ENCODE data around the gene FTO. TPM values are rescaled to one million over a fixed set of nuclear protein-coding genes. Genes with fewer than 3 reads are reported as not detected.

The FTO gene
- polyA plus RNA-seq, 2 of the 4 experiments (the other 2 are of a cell fraction), result 48.7 to 101 TPM

GRCh38 chr16:53872248-53873221 is 168.6 kb downstream of the FTO start:
- H3K9me3 ChIP-seq, result peaks cover 9% of the 10 kb centered on the region; the same call in 2 of the 3 replicates
- POLR2A ChIA-PET, result no interaction called here
- H3K4me2 ChIP-seq, result no peak overlapping the region
- TF ChIP-seq KDM5A (IDR thresholded peaks at IDR 0.05) (no peak), EHF (CRISPR knock-in tag; IDR thresholded peaks at IDR 0.05) (no peak), CHD4 (IDR thresholded peaks at IDR 0.05; ENCODE audit: borderline replicate concordance) (no peak), NPAS2 (CRISPR knock-in tag; IDR thresholded peaks at IDR 0.05; ENCODE audit: borderline replicate concordance) (no peak), HES2 (IDR thresholded peaks at IDR 0.05) (no peak), FOXS1 (CRISPR knock-in tag; IDR thresholded peaks at IDR 0.05) (no peak), HDAC2 (IDR thresholded peaks at IDR 0.05) (no peak), HOXB5 (CRISPR knock-in tag; IDR thresholded peaks at IDR 0.05) (no peak), GATA3 (IDR thresholded peaks at IDR 0.05; ENCODE audit: borderline replicate concordance) (no peak), CHD2 (IDR thresholded peaks at IDR 0.05; ENCODE audit: low read length, partially characterized antibody) (no peak), EP300 (IDR thresholded peaks at IDR 0.05) (no peak), HEYL (CRISPR knock-in tag; IDR thresholded peaks at IDR 0.05) (no peak), TFCP2L1 (CRISPR knock-in tag; IDR thresholded peaks at IDR 0.05) (no peak), FOSL2 (IDR thresholded peaks at IDR 0.05) (no peak), FOSL2 (CRISPR knock-in tag; IDR thresholded peaks at IDR 0.05) (no peak), CBX2 (IDR thresholded peaks at IDR 0.05; ENCODE audit: borderline replicate concordance, low read depth) (no peak)
- TF ChIP-seq, protein P1, sequence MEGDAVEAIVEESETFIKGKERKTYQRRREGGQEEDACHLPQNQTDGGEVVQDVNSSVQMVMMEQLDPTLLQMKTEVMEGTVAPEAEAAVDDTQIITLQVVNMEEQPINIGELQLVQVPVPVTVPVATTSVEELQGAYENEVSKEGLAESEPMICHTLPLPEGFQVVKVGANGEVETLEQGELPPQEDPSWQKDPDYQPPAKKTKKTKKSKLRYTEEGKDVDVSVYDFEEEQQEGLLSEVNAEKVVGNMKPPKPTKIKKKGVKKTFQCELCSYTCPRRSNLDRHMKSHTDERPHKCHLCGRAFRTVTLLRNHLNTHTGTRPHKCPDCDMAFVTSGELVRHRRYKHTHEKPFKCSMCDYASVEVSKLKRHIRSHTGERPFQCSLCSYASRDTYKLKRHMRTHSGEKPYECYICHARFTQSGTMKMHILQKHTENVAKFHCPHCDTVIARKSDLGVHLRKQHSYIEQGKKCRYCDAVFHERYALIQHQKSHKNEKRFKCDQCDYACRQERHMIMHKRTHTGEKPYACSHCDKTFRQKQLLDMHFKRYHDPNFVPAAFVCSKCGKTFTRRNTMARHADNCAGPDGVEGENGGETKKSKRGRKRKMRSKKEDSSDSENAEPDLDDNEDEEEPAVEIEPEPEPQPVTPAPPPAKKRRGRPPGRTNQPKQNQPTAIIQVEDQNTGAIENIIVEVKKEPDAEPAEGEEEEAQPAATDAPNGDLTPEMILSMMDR (IDR thresholded peaks at IDR 0.05), result no peak
- H3K4me3 ChIP-seq, result no peak overlapping the region
- CTCF ChIA-PET, result no interaction called here
- no peak overlapping the region for H3K27ac ChIP-seq
- DNase-seq (ENCODE audit: low read depth in 1 of 2, low spot score in 1 of 2), result no peak
- no peaks in the 10 kb centered on the region for H3K4me1 ChIP-seq
- FAIRE-seq, result no peak
- 59% methylated on average over 1 of the region's 1 CpG for WGBS (ENCODE audit: missing lambda C conversion rate)
- no peak for ATAC-seq

DNA sequence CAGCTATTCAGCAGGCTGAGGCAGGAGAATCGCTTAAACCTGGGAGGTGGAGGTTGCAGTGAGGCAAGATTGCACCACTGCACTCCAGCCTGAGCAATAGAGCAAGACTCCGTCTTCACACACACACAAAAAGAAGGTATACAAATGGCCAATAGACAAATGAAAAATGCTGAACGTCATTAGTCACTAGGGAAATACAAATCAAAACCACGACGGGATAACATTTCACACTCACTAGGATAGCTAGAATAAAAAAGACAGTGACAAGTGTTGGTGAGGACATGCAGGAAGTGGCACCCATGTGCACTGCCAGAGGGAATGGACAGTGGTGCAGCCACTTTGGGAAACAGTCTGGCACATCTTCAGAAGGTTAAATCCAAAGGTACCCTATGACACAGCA is 172.9 kb downstream of the FTO start:
- POLR2A ChIA-PET, result no interaction called here
- ATAC-seq, result no peak
- no peak overlapping the region for H3K4me2 ChIP-seq
- TF ChIP-seq POLR2A (IDR thresholded peaks at IDR 0.05; ENCODE audit: low read length) (no peak), RFX5 (IDR thresholded peaks at IDR 0.05) (peak; percentile 79)
- no peak for FAIRE-seq
- WGBS (ENCODE audit: missing lambda C conversion rate), result 90% methylated on average over 5 of the region's 5 CpGs
- H3K4me1 ChIP-seq, result peaks cover 9% of the 10 kb centered on the region; the same call in 2 of the 3 replicates
- H3K27ac ChIP-seq, result no peak overlapping the region
- no peak overlapping the region for H3K4me3 ChIP-seq
- no peak for DNase-seq (ENCODE audit: low read depth in 1 of 2, low spot score in 1 of 2)
- no peaks in the 10 kb centered on the region for H3K9me3 ChIP-seq
- CTCF ChIA-PET, result no interaction called here

GRCh38 chr16:53878216-53878615 is 174.3 kb downstream of the FTO start:
- Histone ChIP-seq H3K4me3 (no peak overlapping the region), H3K27ac (no peak overlapping the region), H3K4me1 (peaks cover 16% of the 10 kb centered on the region; the same call in 2 of the 3 replicates), H3K9me3 (no peaks in the 10 kb centered on the region), H3K4me2 (no peak overlapping the region)
- ATAC-seq, result no peak
- TF ChIP-seq CEBPB (IDR thresholded peaks at IDR 0.05) (no peak), RARB (CRISPR knock-in tag; IDR thresholded peaks at IDR 0.05) (no peak), HEYL (CRISPR knock-in tag; IDR thresholded peaks at IDR 0.05) (no peak), JUN (IDR thresholded peaks at IDR 0.05) (no peak), SREBF2 (IDR thresholded peaks at IDR 0.05) (no peak), ZNF302 (CRISPR knock-in tag; IDR thresholded peaks at IDR 0.05) (no peak), SMC3 (IDR thresholded peaks at IDR 0.05) (no peak), BCL3 (IDR thresholded peaks at IDR 0.05) (no peak), POLR2A (IDR thresholded peaks at IDR 0.05; ENCODE audit: low read length) (no peak), FOXS1 (CRISPR knock-in tag; IDR thresholded peaks at IDR 0.05) (no peak), ZFP36 (IDR thresholded peaks at IDR 0.05; ENCODE audit: borderline replicate concordance, partially characterized antibody) (no peak), GATA3 (IDR thresholded peaks at IDR 0.05; ENCODE audit: borderline replicate concordance) (no peak), JUNB (IDR thresholded peaks at IDR 0.05) (no peak), CHD2 (IDR thresholded peaks at IDR 0.05; ENCODE audit: low read length, partially characterized antibody) (no peak), RFX5 (IDR thresholded peaks at IDR 0.05) (no peak)
- TF ChIP-seq, protein P2, sequence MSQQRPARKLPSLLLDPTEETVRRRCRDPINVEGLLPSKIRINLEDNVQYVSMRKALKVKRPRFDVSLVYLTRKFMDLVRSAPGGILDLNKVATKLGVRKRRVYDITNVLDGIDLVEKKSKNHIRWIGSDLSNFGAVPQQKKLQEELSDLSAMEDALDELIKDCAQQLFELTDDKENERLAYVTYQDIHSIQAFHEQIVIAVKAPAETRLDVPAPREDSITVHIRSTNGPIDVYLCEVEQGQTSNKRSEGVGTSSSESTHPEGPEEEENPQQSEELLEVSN (IDR thresholded peaks at IDR 0.05; ENCODE audit: borderline replicate concordance, low read depth), result no peak
- TF ChIP-seq, protein P3, sequence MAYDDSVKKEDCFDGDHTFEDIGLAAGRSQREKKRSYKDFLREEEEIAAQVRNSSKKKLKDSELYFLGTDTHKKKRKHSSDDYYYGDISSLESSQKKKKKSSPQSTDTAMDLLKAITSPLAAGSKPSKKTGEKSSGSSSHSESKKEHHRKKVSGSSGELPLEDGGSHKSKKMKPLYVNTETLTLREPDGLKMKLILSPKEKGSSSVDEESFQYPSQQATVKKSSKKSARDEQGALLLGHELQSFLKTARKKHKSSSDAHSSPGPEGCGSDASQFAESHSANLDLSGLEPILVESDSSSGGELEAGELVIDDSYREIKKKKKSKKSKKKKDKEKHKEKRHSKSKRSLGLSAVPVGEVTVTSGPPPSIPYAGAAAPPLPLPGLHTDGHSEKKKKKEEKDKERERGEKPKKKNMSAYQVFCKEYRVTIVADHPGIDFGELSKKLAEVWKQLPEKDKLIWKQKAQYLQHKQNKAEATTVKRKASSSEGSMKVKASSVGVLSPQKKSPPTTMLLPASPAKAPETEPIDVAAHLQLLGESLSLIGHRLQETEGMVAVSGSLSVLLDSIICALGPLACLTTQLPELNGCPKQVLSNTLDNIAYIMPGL (CRISPR knock-in tag; IDR thresholded peaks at IDR 0.05; ENCODE audit: borderline replicate concordance), result no peak
- POLR2A ChIA-PET, result no interaction called here
- CTCF ChIA-PET, result interaction anchor here (0.9 kb wide), 1 partner anchor 14 kb away, joined by 5 read pairs; no protein-coding TSS in a partner anchor
- no peak for DNase-seq (ENCODE audit: low read depth in 1 of 2, low spot score in 1 of 2)
- WGBS (ENCODE audit: missing lambda C conversion rate), result over 99% methylated on average over 4 of the region's 4 CpGs
- no peak for FAIRE-seq

Data from A549 (cell line).